Testis (tissue), 2 donors: ENCODE measurements around the gene TBC1D22A.

Experiments
- CTCF ChIP-seq, 3 experiments: fragments of 450-650 bp in 2 of 3; fragments of 200-600 bp in 1 of 3; sonication (generic) in 1 of 3; IDR thresholded peaks; one replicate each; pipeline ENCODE4 v1.5.1; 2016 to 2019; ENCODE audit warnings: antibody characterized with exemption in 3 of 3, mild to moderate bottlenecking in 2 of 3, moderate library complexity in 1 of 3
- POLR2A ChIP-seq: fragments of 450-650 bp; IDR thresholded peaks from one replicate; pipeline ENCODE4 v1.6.1; 2017; ENCODE audit warnings: antibody characterized with exemption, mild to moderate bottlenecking, moderate library complexity

GRCh38 chr22:47176573-47177333 lies 414.3 kb downstream of the TBC1D22A start:
- no peak for TF ChIP-seq CTCF (IDR thresholded peaks at IDR 0.05)
- TF ChIP-seq POLR2A: no peak
